ENCODE results near the gene PLPPR1.
"Not testable (repeated sequence)": the region's sequence is repeated elsewhere in the genome, so short reads cannot be mapped to it uniquely, and the experiment has no call there.

PLPPR1 gene

DNA sequence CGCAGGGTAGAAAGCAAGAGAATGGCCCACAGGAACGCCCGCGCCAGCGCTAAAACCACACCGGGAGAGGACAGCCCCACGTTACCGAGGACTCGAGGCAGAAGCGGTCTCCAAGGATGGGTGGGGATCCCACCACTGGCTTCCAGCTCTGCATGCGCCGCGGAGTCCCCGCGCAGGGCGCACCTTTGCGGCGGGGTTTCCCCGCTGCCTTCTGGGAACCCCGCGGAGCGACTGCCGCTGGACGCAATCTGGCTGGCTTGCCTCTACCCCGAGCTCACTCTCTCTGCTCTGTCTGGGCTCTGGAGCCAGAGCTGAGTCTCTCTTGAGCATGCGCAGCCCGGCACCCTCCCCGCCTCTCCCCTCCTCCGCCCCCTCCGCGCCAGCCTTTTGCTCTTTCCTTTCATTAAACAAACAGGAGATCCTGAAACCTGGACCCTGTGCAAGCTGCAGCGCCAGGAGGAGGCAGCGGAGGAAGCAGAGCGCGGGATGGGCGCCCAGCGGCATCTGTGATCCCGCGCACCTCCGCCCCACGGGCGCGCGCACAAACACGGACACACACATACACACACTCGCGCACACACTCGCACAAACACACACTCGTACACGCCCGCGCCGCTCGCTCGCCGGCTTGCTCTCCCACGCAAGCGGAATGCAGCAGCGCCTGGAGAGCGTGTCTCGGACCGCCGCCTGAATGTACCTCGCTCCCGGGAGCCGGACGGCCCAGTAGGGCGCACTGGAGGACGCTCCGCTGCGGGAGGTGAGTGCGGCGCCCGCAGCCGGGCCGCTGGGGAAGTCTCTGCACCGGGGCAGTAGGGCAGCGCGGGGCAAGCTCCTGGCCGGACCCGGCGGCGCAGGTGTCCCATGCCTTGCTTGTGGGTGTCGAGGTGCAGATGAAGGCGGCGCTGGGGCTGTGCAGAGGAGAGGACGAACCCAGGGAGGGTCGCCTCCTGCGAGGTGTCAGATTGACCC is at the start of gene PLPPR1:
Gene PLPPR1 (plus strand): TSS at position 382 of the 969 bp plus-strand sequence.
- DNase-seq (ENCODE audit: low read depth), result no peak

GRCh38 chr9:100989731-100990130 is 38.8 kb upstream of the PLPPR1 start:
- no peak for DNase-seq (ENCODE audit: low read depth)

DNA sequence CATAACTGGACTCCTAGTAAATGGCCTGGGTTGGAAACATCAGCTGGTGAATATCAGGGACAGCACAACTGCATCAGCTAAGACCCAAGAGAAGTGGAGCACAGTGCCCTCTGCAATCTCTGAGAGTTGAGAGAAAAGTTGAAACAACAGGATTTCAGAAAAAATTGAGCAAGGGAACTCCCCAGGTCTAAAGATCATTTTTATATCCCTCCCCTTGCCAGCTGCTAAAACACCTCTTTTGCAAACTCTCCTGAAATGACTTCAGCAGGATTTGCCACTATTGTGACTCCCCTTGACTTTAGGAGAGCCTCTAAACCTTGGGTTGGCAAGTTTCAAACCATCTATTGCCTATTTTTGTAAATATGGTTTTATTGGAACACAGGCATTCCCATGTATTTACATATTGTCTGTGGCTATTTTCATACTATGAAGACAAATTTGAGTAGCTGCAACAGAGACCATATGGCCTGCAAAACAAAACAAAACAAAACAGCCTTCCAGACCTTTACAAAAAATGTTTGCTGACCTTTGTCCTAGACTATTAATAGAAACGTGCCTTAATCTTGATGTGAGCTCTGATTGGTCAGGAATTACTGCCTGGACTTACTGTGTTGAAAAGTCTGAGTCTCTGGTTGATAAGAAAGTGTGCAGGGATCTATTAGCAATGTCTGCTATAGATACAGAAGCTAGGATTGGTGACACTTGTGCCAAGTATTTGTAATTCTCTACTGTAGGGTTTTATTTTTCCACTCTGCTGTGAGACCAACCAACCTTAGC is 37.7 kb upstream of the PLPPR1 start:
- DNase-seq (ENCODE audit: low read depth), result no peak

GRCh38 chr9:100992632-100993031 is 35.9 kb upstream of the PLPPR1 start:
- DNase-seq (ENCODE audit: low read depth), result no peak

DNA sequence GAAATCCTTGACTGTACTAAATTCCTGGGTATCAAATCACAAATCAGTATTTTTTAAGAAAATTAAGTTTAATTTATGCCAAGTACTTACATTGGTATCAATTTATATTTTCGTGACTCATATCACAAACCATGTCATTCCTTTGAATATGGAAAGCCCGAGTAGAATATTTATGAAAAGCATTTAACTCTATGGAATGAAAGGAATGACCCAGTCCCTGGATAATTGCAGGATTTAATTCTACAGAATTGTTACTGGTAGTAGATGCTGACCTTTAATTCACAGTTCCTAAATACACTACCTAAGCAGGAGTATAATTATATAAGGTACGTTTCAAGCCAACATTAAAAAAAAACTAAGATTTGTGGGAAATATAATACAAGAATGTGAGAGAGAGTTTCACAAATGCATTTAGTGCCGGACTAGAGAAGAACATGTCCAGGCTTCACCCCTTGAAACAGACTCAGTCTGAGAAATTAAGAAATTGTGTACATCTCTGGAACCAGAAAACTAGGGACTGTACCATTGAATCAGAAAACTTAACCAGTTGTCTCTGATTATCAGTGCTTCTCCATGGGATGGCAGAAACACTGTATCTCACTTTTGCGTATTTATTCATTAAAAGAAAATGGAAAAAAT is 28.5 kb upstream of the PLPPR1 start:
- DNase-seq (ENCODE audit: low read depth), result no peak

DNA sequence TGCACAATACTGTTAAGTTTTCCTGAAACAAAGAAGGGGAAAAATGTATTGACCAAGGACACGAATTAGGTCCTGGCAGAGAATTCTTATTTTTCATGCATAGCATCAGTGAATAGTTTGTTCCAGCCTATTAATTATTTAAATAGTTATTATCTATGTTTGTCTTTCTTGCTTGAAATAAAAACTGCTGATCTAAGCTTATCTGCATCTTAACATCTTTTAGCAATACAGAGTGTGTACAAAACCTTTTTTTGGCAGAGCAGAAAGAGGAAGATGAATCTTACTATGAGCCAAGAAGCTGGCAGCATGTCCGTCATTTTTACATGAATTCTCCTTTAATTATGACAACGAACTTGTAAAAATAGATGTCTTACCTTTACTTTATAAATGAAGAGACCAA is 23.3 kb upstream of the PLPPR1 start:
- no peak for DNase-seq (ENCODE audit: low read depth)

DNA sequence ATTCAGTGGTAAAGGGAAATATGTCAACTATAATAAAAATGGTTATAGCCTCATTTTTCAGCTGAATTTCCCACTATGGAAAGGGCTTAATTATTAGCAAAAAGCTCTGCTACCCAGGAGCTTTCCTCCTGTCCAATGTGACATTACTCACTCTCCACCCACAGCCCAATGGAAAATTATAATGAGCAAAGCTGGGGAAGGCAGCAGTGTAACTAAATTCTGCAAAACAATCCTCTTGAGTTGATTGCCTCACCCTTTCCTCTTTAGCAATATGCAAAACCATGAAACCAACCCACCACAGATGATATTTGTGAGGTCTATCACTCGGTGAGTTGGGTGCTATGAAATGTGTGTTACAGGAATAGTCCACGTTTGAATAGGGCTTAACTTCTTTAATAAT is 14.0 kb upstream of the PLPPR1 start:
- DNase-seq (ENCODE audit: low read depth), result no peak

DNA sequence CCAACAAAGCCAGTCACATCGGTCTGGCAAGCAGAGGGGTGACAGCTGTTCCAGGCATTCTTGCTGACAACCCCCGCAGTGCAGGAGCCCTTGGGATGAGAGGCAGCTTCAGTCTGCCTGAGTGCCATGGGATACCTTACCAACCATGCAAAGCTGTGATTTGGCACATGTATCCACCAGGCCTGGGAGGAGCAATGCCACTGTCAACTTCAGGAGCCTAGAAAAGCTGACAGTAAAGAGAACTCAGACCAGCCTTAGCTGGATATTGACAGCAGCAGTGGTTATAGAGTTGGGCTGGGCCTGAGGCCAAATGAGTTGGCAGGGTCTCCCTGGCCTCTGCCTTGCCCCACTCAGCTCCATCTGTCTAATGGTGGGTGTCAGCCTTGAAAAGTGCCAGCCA is 10.1 kb upstream of the PLPPR1 start:
- DNase-seq (ENCODE audit: low read depth), result no peak

- DNase-seq (ENCODE audit: low read depth), result no peak
Observed at GRCh38 chr9:101022704-101023103, 5.8 kb upstream of the PLPPR1 start.

DNA sequence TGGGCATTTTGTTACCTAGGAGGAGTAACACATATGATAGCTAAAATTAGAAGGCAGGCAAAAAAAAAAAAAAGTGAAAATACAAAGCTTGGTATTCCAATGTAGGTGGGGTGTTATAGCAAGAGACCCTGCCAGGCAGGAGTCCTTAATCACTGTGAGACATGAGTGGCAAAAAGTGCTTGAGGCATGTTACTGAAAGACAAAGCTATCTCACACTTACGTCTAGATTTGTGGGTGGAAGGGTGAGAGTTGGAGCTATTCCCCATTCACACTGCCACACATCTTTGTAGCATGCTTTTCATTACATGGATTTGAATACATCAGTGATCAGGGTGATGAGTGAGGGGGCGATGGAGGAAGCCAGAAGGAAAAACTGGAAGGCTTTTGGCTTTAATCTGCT is 2.6 kb upstream of the PLPPR1 start:
- DNase-seq (ENCODE audit: low read depth), result no peak

DNA sequence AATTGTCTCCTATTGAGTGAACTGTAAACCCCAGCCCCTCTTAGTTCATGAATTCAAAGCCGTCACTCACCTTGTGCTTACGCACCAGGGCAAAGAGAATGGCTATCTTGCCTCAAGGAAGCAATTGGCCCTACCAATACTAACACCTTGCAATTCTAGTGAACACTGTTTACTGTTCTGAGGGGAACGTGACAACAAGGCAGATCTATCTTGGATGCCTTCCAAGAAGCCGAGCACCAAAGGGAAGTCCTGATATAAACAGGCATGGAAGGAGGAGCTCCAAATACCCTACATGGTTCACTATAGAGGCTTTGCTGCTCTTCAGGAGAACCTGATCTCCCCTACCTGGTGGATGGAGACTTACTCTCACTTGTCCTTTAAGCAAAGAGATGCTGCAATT is 1.7 kb upstream of the PLPPR1 start:
- no peak for DNase-seq (ENCODE audit: low read depth)

DNA sequence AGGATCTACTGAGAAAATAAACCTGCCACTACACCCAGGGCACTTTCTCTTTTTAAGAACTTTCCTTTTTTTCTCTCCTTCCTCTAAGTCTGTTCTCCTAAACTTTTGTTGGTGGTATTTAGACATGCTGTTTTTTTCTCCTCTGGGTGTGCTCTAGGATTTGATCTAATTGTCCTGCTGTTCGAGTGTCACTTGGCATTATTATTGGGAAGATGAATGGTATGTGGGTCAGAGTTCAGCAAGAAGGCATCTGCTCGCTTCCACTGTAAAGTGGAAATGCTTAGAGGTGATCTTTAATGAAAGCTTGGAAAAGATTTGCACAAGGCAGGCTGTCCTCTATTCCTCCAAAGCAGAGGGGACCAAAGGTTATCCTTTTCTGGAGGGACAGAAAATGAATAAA is 1.3 kb upstream of the PLPPR1 start:
- no peak for DNase-seq (ENCODE audit: low read depth)

DNA sequence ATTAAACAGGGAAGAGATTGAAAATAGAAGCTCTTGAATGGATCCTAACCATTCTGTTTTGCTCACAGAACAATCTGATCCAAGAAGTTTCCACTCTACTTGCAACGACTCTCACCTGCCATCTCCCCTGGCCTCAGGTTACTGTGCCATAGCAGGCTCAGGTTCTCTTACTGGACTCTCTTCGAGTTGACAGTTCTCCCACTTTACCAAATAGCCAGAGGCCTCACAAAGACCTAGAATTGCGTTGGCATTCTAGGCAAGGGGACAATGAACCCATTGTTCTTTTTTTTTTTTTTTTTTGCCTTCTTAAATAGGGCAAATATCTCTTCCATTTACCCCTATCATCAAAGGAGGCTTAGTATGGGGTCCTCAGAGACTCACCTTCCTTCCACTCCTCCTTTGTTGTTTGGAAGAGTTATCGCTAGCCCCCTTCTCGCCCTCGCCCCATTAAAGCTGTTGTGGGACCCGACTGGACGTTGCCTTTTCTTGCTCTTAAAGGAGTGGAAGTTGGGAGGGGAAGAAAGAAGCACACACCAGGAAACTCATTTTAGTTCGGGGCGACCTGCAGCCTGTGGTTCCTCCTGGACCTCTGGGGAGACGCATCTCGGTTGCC is 688 bp upstream of the PLPPR1 start:
- no peak for DNase-seq (ENCODE audit: low read depth)

GRCh38 chr9:101029315-101030085 is 973 bp downstream of the PLPPR1 start:
- no peak for DNase-seq (ENCODE audit: low read depth)

- no peak for DNase-seq (ENCODE audit: low read depth)
Observed at GRCh38 chr9:101030086-101030391, 1.5 kb downstream of the PLPPR1 start.

DNA sequence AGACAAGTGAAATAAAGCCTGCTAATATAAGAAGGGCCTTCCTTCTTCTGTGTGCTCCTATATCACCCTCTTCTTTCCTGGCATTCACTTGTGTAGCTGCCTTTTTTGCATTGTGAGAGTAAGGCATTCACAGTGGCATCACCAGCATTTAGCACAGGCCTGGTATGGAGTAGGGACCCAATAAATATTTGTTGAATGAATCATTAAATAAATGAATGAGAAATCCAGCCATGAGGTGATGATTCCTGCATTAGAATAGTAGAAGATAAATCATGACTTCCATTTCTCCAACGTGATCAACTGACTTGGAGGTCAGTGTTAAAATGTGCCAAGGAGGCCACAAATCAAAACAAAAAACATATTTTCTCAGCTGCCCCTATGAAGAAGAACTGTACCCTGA is 3.9 kb downstream of the PLPPR1 start:
- no peak for DNase-seq (ENCODE audit: low read depth)

- DNase-seq (ENCODE audit: low read depth), result no peak
Observed at GRCh38 chr9:101034222-101034621, 5.7 kb downstream of the PLPPR1 start.

- no peak for DNase-seq (ENCODE audit: low read depth)
Observed at GRCh38 chr9:101035098-101035497, 6.6 kb downstream of the PLPPR1 start.

DNA sequence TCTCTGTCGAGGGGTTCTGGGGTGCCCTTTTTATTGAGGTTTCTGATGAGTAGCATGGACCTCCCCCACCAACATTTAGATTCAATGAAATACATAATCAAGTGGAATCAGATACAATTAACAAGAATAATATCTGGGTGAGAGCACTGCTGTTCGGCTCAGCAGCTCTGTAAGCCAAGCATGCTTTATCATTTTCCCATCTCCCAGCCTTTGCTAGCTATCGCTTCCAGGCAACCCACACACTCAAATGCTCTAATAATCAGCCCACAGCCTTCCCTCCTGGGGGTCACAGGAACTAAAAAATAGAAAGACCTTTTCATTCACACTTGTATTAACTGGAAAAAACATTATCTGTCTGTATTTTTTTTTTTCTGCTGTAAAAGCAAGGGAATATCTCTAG is 8.9 kb downstream of the PLPPR1 start:
- no peak for DNase-seq (ENCODE audit: low read depth)

GRCh38 chr9:101038488-101038887 is 10.0 kb downstream of the PLPPR1 start:
- DNase-seq (ENCODE audit: low read depth), result no peak

- not testable (repeated sequence) for DNase-seq (ENCODE audit: low read depth)
Observed at GRCh38 chr9:101039581-101039980, 11.1 kb downstream of the PLPPR1 start.

All from activated T-cell treated with anti-CD3 and anti-CD28 coated beads for 48 hours (primary cell).